ENCODE measurements around the gene AGAP5. TPM values are rescaled to one million over a fixed set of nuclear protein-coding genes. Genes with fewer than 3 reads are reported as not detected.

The AGAP5 gene
- total RNA-seq, 2 experiments from 2014 or later: 7.1 to 10.3 TPM

Other genes with a start within 250 kb of the AGAP5 start
- gene PPP3CB, start 202.1 kb downstream of the AGAP5 start, total RNA-seq: 10 to 100 TPM; 42.3 to 45.3 TPM
- gene USP54, start 106.8 kb downstream of the AGAP5 start, total RNA-seq: 1 to 10 TPM; 4.3 to 4.5 TPM
- gene MYOZ1, start 56.6 kb downstream of the AGAP5 start, total RNA-seq: not detected
- gene SYNPO2L, start 42.1 kb downstream of the AGAP5 start, total RNA-seq: not detected
- gene SEC24C, start 46.3 kb upstream of the AGAP5 start, total RNA-seq: 10 to 100 TPM; 84.6 to 88.2 TPM
- 10 to 100 TPM; 12.7 to 37.1 TPM for gene CHCHD1, start 83.9 kb upstream of the AGAP5 start, total RNA-seq
- gene ZSWIM8, start 87.5 kb upstream of the AGAP5 start, total RNA-seq: 10 to 100 TPM; 40.1 to 67.3 TPM
- 10 to 100 TPM; 54.7 to 65.0 TPM for gene NDST2, start 113.5 kb upstream of the AGAP5 start, total RNA-seq
- 10 to 100 TPM; 16.4 to 19.4 TPM for gene CAMK2G, start 176.4 kb upstream of the AGAP5 start, total RNA-seq
- gene PLAU, start 213.0 kb upstream of the AGAP5 start, total RNA-seq: under 1 TPM in 1 of 2 experiments, not detected in 1; 0.16 TPM

Measured in activated CD4-positive, alpha-beta T cell treated with anti-CD3 and anti-CD28 coated beads for 36 hours (primary cell).